GM12878 (cell line): ENCODE measurements around the gene CNKSR3. TPM values are rescaled to one million over a fixed set of nuclear protein-coding genes. Genes with fewer than 3 reads are reported as not detected.

Source experiments
- KDM1A ChIP-seq: fragments of 200-600 bp; sonication (generic); IDR thresholded peaks from 2 replicates; pipeline ENCODE4 v1.6.1; 2016; ENCODE audit warnings: borderline replicate concordance
- MYB ChIP-seq: fragments of 150-350 bp; IDR thresholded peaks from 2 replicates; pipeline ENCODE4 v1.6.1; 2014; ENCODE audit warnings: mild to moderate bottlenecking, low read depth, low read length, borderline replicate concordance
- NR2C2 ChIP-seq: IDR thresholded peaks from 2 replicates; pipeline ENCODE4 v1.6.1; 2011; ENCODE audit warnings: borderline replicate concordance, low read depth; ENCODE audit not compliant: control insufficient read depth, insufficient read length
- RUNX3 ChIP-seq: IDR thresholded peaks from 2 replicates; pipeline ENCODE4 v1.6.1; 2012; ENCODE audit warnings: low read length, inconsistent platforms
- TCF12 ChIP-seq: IDR thresholded peaks from 2 replicates; pipeline ENCODE4 v1.6.1; 2011; ENCODE audit warnings: low read depth, mild to moderate bottlenecking, low read length
- WRNIP1 ChIP-seq: IDR thresholded peaks from 2 replicates; pipeline ENCODE4 v1.6.1; 2011; ENCODE audit warnings: low read depth, low read length, improper control_type of control experiment, borderline replicate concordance
- ZNF217 ChIP-seq: fragments of 450-650 bp; IDR thresholded peaks from 2 replicates; pipeline ENCODE4 v1.6.1; 2017; ENCODE audit warnings: antibody characterized with exemption, mild to moderate bottlenecking
- polyA plus RNA-seq, 11 experiments: library from polyadenylated mRNA; depleted of rRNA in 4 of 11; unstranded in 6 of 11; stranded (reverse) in 5 of 11; fragments of >200 nt; fragmentation: Nextera tagmentation in 4 of 11; fragmentation: Illumina TruSeq in 1 of 11; extraction: Ambion mirVana in 4 of 11; extraction: Trizol in 1 of 11; gene quantifications; 1 replicate in 1 of 11; 2 replicates in 10 of 11; pipeline versions ENCODE4 v1.2.1 to v1.2.3, GENCODE V29; 2011 to 2016; ENCODE audit warnings: inconsistent platforms in 2 of 11, missing spikeins in 2 of 11, low read depth in 1 of 11
- total RNA-seq, 4 experiments: library from RNA; depleted of rRNA in 3 of 4; stranded (reverse); fragments of >200 nt in 3 of 4; fragmentation: Illumina TruSeq in 1 of 4; extraction: Trizol in 1 of 4; gene quantifications; 2 replicates each; pipeline versions ENCODE4 v1.2.1 to v1.2.3, GENCODE V29; 2013 to 2021
- TF ChIP-seq, protein P1 (sequence below): fragments of 450-650 bp; IDR thresholded peaks from 2 replicates; pipeline ENCODE4 v1.6.1; 2017; ENCODE audit warnings: mild to moderate bottlenecking
- TF ChIP-seq, protein P2 (sequence below): fragments of 450-650 bp; IDR thresholded peaks from 2 replicates; pipeline ENCODE4 v1.6.1; 2018; ENCODE audit warnings: mild to moderate bottlenecking, low read depth, moderate library complexity; ENCODE audit not compliant: partially characterized antibody
- TF ChIP-seq, protein P3 (sequence below): IDR thresholded peaks from 2 replicates; pipeline ENCODE4 v1.6.1; 2012; ENCODE audit warnings: improper control_type of control experiment, low read depth, low read length; ENCODE audit not compliant: insufficient replicate concordance

The CNKSR3 gene
- total and polyA plus RNA-seq, 10 of the 15 experiments (the other 5 are each of a cell fraction or from before 2014, with no cell fraction given) = under 0.01 to 0.48 (median 0.12) TPM; not detected in 2

DNA sequence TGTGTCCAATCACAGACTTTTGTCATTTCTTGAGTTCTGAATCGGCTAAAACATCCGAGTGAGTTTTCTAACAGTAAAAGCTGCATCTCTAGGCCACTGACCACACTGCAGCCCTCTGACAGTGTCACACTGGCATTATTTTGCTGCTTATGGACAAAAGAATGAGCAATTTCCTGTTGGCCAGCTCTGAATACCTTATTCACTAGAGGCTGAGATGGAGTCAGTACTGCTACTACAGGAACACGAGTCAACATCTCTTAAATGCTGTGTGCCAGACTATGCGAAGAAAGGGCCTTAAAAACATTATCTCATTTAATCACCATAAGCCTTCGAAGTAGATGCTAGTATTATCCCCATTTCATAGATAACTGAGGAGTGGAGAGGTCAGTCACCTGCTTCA lies 111.4 kb downstream of the CNKSR3 start (continued):
- TF ChIP-seq WRNIP1 (no peak), MYB (no peak), KDM1A (no peak), RUNX3 (no peak), NR2C2 (no peak), TCF12 (no peak), ZNF217 (no peak)
- TF ChIP-seq, protein P1, sequence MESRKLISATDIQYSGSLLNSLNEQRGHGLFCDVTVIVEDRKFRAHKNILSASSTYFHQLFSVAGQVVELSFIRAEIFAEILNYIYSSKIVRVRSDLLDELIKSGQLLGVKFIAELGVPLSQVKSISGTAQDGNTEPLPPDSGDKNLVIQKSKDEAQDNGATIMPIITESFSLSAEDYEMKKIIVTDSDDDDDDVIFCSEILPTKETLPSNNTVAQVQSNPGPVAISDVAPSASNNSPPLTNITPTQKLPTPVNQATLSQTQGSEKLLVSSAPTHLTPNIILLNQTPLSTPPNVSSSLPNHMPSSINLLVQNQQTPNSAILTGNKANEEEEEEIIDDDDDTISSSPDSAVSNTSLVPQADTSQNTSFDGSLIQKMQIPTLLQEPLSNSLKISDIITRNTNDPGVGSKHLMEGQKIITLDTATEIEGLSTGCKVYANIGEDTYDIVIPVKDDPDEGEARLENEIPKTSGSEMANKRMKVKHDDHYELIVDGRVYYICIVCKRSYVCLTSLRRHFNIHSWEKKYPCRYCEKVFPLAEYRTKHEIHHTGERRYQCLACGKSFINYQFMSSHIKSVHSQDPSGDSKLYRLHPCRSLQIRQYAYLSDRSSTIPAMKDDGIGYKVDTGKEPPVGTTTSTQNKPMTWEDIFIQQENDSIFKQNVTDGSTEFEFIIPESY = no peak
- TF ChIP-seq, protein P2, sequence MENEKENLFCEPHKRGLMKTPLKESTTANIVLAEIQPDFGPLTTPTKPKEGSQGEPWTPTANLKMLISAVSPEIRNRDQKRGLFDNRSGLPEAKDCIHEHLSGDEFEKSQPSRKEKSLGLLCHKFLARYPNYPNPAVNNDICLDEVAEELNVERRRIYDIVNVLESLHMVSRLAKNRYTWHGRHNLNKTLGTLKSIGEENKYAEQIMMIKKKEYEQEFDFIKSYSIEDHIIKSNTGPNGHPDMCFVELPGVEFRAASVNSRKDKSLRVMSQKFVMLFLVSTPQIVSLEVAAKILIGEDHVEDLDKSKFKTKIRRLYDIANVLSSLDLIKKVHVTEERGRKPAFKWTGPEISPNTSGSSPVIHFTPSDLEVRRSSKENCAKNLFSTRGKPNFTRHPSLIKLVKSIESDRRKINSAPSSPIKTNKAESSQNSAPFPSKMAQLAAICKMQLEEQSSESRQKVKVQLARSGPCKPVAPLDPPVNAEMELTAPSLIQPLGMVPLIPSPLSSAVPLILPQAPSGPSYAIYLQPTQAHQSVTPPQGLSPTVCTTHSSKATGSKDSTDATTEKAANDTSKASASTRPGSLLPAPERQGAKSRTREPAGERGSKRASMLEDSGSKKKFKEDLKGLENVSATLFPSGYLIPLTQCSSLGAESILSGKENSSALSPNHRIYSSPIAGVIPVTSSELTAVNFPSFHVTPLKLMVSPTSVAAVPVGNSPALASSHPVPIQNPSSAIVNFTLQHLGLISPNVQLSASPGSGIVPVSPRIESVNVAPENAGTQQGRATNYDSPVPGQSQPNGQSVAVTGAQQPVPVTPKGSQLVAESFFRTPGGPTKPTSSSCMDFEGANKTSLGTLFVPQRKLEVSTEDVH = no peak
- TF ChIP-seq, protein P3, sequence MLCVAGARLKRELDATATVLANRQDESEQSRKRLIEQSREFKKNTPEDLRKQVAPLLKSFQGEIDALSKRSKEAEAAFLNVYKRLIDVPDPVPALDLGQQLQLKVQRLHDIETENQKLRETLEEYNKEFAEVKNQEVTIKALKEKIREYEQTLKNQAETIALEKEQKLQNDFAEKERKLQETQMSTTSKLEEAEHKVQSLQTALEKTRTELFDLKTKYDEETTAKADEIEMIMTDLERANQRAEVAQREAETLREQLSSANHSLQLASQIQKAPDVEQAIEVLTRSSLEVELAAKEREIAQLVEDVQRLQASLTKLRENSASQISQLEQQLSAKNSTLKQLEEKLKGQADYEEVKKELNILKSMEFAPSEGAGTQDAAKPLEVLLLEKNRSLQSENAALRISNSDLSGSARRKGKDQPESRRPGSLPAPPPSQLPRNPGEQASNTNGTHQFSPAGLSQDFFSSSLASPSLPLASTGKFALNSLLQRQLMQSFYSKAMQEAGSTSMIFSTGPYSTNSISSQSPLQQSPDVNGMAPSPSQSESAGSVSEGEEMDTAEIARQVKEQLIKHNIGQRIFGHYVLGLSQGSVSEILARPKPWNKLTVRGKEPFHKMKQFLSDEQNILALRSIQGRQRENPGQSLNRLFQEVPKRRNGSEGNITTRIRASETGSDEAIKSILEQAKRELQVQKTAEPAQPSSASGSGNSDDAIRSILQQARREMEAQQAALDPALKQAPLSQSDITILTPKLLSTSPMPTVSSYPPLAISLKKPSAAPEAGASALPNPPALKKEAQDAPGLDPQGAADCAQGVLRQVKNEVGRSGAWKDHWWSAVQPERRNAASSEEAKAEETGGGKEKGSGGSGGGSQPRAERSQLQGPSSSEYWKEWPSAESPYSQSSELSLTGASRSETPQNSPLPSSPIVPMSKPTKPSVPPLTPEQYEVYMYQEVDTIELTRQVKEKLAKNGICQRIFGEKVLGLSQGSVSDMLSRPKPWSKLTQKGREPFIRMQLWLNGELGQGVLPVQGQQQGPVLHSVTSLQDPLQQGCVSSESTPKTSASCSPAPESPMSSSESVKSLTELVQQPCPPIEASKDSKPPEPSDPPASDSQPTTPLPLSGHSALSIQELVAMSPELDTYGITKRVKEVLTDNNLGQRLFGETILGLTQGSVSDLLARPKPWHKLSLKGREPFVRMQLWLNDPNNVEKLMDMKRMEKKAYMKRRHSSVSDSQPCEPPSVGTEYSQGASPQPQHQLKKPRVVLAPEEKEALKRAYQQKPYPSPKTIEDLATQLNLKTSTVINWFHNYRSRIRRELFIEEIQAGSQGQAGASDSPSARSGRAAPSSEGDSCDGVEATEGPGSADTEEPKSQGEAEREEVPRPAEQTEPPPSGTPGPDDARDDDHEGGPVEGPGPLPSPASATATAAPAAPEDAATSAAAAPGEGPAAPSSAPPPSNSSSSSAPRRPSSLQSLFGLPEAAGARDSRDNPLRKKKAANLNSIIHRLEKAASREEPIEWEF = no peak
